HCT116 (cell line): ENCODE measurements around the gene SBK2.

ENCODE experiments used
- EGR1 ChIP-seq: IDR thresholded peaks from 2 replicates; pipeline ENCODE4 v1.6.1; 2012; ENCODE audit warnings: low read depth
- EZH2 ChIP-seq: fragments of 200-600 bp; sonication (generic); IDR thresholded peaks from 2 replicates; pipeline ENCODE4 v1.6.1; 2017; ENCODE audit warnings: antibody characterized with exemption, mixed run types
- POLR2A ChIP-seq: IDR thresholded peaks from 2 replicates; pipeline ENCODE4 v1.7.0; 2011; ENCODE audit warnings: borderline replicate concordance; ENCODE audit not compliant: insufficient read depth, insufficient read length; ENCODE audit errors: extremely low read depth
- POLR2AphosphoS5 ChIP-seq: IDR thresholded peaks from 2 replicates; pipeline ENCODE4 v1.6.1; 2011; ENCODE audit warnings: mild to moderate bottlenecking, low read depth, low read length, moderate library complexity
- SIN3A ChIP-seq: IDR thresholded peaks from 2 replicates; pipeline ENCODE4 v1.6.1; 2012; ENCODE audit warnings: low read depth
- SP1 ChIP-seq: IDR thresholded peaks from 2 replicates; pipeline ENCODE4 v1.6.1; 2012; ENCODE audit warnings: low read depth
- SRF ChIP-seq: IDR thresholded peaks from 2 replicates; pipeline ENCODE4 v1.6.1; 2012; ENCODE audit warnings: low read depth
- TCF7L2 ChIP-seq: IDR thresholded peaks from 2 replicates; pipeline ENCODE4 v1.7.0; 2011; ENCODE audit warnings: borderline replicate concordance, inconsistent platforms; ENCODE audit not compliant: insufficient read depth, insufficient read length; ENCODE audit errors: extremely low read depth
- TF ChIP-seq, protein P1 (sequence below), 3 experiments: fragments of 200-600 bp in 1 of 3; sonication (generic) in 1 of 3; IDR thresholded peaks in 2 of 3; conservative IDR thresholded peaks in 1 of 3; 2 replicates each; pipeline ENCODE4 v1.5.1; 2012 to 2017; ENCODE audit warnings: low read depth in 2 of 3, low read length in 2 of 3, antibody characterized with exemption in 1 of 3, borderline replicate concordance in 1 of 3, control low read depth in 1 of 3, mild to moderate bottlenecking in 1 of 3, mixed read lengths in 1 of 3, mixed run types in 1 of 3, moderate library complexity in 1 of 3; ENCODE audit not compliant: insufficient read depth in 1 of 3
- TF ChIP-seq, protein P2 (sequence below): IDR thresholded peaks from 2 replicates; pipeline ENCODE4 v1.6.1; 2012; ENCODE audit warnings: low read depth
- TF ChIP-seq, protein P3 (sequence below): IDR thresholded peaks from 2 replicates; pipeline ENCODE4 v1.6.1; 2012
- TF ChIP-seq, protein P4 (sequence below): IDR thresholded peaks from 2 replicates; pipeline ENCODE4 v1.6.1; 2012

DNA sequence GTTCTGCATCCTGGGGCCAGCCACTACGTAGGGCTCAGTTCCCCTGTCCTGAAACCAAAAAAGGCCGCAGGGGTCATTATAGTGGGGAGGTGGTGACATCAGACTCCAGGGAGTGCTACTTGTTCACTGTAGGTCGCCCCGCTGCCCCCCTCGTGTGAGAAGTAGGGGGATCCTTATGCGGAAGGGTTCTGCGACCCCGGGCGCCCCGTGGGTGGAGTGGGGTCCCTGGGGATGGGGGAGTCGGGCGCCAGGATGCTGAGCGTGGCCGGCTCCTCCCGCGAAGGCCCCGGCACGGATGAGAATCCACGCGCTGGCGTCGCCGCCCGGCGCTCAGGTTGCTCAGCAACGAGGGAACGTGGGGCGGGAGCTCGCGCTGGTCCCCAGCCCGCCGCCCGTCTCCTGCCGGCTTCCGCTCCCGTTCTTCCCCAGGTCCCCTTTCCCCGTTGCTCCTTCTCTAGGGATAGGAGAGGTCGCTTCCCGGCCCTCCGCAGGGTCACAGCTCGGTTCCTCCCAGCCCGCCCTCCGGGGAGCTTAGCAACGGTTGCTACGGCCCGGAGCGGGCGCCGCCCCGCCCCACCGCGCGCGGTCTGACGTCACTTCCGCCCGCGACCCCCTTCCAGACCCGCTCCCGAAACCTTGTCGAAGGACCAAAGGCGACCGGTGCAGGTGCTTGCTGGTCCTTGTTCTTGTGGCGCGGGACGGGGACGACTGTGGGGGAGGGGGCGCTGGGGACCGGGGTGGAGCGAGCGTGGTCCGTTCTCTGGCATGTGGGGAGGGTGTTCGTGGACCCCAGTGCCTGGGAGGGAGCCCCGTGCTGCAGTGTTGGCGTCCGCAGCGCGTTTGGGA, 52.1 kb downstream of the SBK2 start, which contains the start of gene NAT14:
- TF ChIP-seq, protein P1, sequence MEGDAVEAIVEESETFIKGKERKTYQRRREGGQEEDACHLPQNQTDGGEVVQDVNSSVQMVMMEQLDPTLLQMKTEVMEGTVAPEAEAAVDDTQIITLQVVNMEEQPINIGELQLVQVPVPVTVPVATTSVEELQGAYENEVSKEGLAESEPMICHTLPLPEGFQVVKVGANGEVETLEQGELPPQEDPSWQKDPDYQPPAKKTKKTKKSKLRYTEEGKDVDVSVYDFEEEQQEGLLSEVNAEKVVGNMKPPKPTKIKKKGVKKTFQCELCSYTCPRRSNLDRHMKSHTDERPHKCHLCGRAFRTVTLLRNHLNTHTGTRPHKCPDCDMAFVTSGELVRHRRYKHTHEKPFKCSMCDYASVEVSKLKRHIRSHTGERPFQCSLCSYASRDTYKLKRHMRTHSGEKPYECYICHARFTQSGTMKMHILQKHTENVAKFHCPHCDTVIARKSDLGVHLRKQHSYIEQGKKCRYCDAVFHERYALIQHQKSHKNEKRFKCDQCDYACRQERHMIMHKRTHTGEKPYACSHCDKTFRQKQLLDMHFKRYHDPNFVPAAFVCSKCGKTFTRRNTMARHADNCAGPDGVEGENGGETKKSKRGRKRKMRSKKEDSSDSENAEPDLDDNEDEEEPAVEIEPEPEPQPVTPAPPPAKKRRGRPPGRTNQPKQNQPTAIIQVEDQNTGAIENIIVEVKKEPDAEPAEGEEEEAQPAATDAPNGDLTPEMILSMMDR (IDR thresholded peaks at IDR 0.05 in 2 of 3, conservative IDR thresholded peaks at IDR 0.05 in 1 of 3; ENCODE audit: borderline replicate concordance in 1 of 3, insufficient read depth in 1 of 3, low read depth in 2 of 3, low read length in 2 of 3) = no peak
- TF ChIP-seq, protein P2, sequence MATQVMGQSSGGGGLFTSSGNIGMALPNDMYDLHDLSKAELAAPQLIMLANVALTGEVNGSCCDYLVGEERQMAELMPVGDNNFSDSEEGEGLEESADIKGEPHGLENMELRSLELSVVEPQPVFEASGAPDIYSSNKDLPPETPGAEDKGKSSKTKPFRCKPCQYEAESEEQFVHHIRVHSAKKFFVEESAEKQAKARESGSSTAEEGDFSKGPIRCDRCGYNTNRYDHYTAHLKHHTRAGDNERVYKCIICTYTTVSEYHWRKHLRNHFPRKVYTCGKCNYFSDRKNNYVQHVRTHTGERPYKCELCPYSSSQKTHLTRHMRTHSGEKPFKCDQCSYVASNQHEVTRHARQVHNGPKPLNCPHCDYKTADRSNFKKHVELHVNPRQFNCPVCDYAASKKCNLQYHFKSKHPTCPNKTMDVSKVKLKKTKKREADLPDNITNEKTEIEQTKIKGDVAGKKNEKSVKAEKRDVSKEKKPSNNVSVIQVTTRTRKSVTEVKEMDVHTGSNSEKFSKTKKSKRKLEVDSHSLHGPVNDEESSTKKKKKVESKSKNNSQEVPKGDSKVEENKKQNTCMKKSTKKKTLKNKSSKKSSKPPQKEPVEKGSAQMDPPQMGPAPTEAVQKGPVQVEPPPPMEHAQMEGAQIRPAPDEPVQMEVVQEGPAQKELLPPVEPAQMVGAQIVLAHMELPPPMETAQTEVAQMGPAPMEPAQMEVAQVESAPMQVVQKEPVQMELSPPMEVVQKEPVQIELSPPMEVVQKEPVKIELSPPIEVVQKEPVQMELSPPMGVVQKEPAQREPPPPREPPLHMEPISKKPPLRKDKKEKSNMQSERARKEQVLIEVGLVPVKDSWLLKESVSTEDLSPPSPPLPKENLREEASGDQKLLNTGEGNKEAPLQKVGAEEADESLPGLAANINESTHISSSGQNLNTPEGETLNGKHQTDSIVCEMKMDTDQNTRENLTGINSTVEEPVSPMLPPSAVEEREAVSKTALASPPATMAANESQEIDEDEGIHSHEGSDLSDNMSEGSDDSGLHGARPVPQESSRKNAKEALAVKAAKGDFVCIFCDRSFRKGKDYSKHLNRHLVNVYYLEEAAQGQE = no peak
- TF ChIP-seq SIN3A (no peak), SRF (no peak), TCF7L2 (no peak), POLR2AphosphoS5 (peak; percentile 63), POLR2A (no peak), SP1 (no peak), EGR1 (no peak), EZH2 (no peak)
- TF ChIP-seq, protein P3, sequence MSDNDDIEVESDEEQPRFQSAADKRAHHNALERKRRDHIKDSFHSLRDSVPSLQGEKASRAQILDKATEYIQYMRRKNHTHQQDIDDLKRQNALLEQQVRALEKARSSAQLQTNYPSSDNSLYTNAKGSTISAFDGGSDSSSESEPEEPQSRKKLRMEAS = no peak
- TF ChIP-seq, protein P4, sequence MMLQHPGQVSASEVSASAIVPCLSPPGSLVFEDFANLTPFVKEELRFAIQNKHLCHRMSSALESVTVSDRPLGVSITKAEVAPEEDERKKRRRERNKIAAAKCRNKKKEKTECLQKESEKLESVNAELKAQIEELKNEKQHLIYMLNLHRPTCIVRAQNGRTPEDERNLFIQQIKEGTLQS = no peak
